ENCODE data around the gene TMEFF1.

The TMEFF1 gene

GRCh38 chr9:100626949-100627348, 154.0 kb downstream of the TMEFF1 start:
- H3K27ac ChIP-seq (ENCODE audit: insufficient read depth, low read length, poor library complexity, severe bottlenecking): no peak overlapping the region
- H3K9me3 ChIP-seq (ENCODE audit: control insufficient read depth, low read length): no peaks in the 10 kb centered on the region
- no peaks in the 10 kb centered on the region for H3K27me3 ChIP-seq (replicated peaks; ENCODE audit: control insufficient read depth, insufficient read depth, low read length, poor library complexity, severe bottlenecking)
- no peak for DNase-seq
- H3K4me3 ChIP-seq (ENCODE audit: insufficient read depth, low read depth, low read length, poor library complexity, severe bottlenecking): no peak overlapping the region
- no peaks in the 10 kb centered on the region for H3K4me1 ChIP-seq (ENCODE audit: control insufficient read depth, insufficient read depth, low read length, poor library complexity, severe bottlenecking)
- H3K36me3 ChIP-seq (ENCODE audit: control insufficient read depth, insufficient read depth, low read length): no peaks in the 10 kb centered on the region

Data from effector memory CD4-positive, alpha-beta T cell (primary cell).